ENCODE results near the gene NCR3LG1. TPM values are rescaled to one million over a fixed set of nuclear protein-coding genes. Genes with fewer than 3 reads are reported as not detected.

The NCR3LG1 gene
- total and polyA plus RNA-seq, 2 donors (not counting 3 experiments of a cell fraction or from before 2014, with no cell fraction given) = 2.2 to 8.1 TPM

GRCh38 chr11:17387811-17388210 is 36.2 kb downstream of the NCR3LG1 start:
- no peaks in the 10 kb centered on the region for H3K9me3 ChIP-seq (replicated peaks; ENCODE audit: control insufficient read depth, insufficient read depth, low read length)
- H2AFZ ChIP-seq (ENCODE audit: low read depth, low read length) = no peak overlapping the region
- no TSS peak for BruUV-seq (replicated peaks)
- H3K27ac ChIP-seq (ENCODE audit: insufficient read depth, low read depth, low read length) = no peak overlapping the region
- H3K4me3 ChIP-seq (replicated peaks in 1 of 3; ENCODE audit: insufficient read depth in 1 of 3, low read depth in 1 of 3, low read length in 3 of 3) = no peak overlapping the region
- POLR2A ChIA-PET = no interaction called here
- H3K79me2 ChIP-seq (ENCODE audit: control insufficient read depth, insufficient read depth, low read length) = no peaks in the 10 kb centered on the region
- no peaks in the 10 kb centered on the region for H4K20me1 ChIP-seq (replicated peaks; ENCODE audit: control insufficient read depth, extremely low read depth, insufficient read depth, low read length)
- DNase-seq (ENCODE audit: low read depth, low spot score) (no peak), FAIRE-seq (no peak)
- TF ChIP-seq MAX (IDR thresholded peaks at IDR 0.05; ENCODE audit: insufficient read depth, insufficient read length) = no peak
- no peak for TF ChIP-seq POLR2A (IDR thresholded peaks at IDR 0.05; ENCODE audit: low read depth, low read length)
- no peak for TF ChIP-seq CTCF (IDR thresholded peaks at IDR 0.05; ENCODE audit: extremely low read depth in 1 of 2, insufficient read depth in 1 of 2, low read depth in 1 of 2, low read length in 2 of 2)
- TF ChIP-seq EZH2 (IDR thresholded peaks at IDR 0.05; ENCODE audit: borderline replicate concordance, low read depth, low read length, severe bottlenecking) = no peak
- TF ChIP-seq FOS (IDR thresholded peaks at IDR 0.05; ENCODE audit: borderline replicate concordance, insufficient read depth, low read length) = no peak
- no peak for TF ChIP-seq GATA2 (IDR thresholded peaks at IDR 0.05; ENCODE audit: insufficient read depth, insufficient read length, low read depth, low read length)
- TF ChIP-seq MYC (IDR thresholded peaks at IDR 0.05; ENCODE audit: low read depth, low read length) = no peak
- TF ChIP-seq POLR2AphosphoS5 (IDR thresholded peaks at IDR 0.05; ENCODE audit: insufficient read depth, low read depth, low read length) = no peak
- no peak for TF ChIP-seq JUN (IDR thresholded peaks at IDR 0.05; ENCODE audit: borderline replicate concordance, insufficient read depth, insufficient read length, low read depth)
- intact Hi-C loops (cut with micrococcal nuclease) (loop anchor here (10.0 kb wide), 1 partner anchor 603 kb away; no protein-coding TSS in a partner anchor), dilution Hi-C loops (cut with MboI; ENCODE audit: extremely low pct_ligation_motif_present, low sequenced_read_pairs) (no loop called here)
- H3K36me3 ChIP-seq (ENCODE audit: control insufficient read depth in 2 of 2, extremely low read depth in 1 of 2, insufficient read depth in 2 of 2, low read length in 2 of 2) = no peaks in the 10 kb centered on the region
- H3K4me2 ChIP-seq (ENCODE audit: insufficient read depth, low read length) = no peak overlapping the region
- H3K4me1 ChIP-seq (ENCODE audit: control insufficient read depth, extremely low read depth, insufficient read depth, low read length) = no peaks in the 10 kb centered on the region
- H3K9ac ChIP-seq (replicated peaks; ENCODE audit: extremely low read depth, insufficient read depth, low read length) = no peak overlapping the region
- H3K9me1 ChIP-seq (replicated peaks; ENCODE audit: control insufficient read depth, extremely low read depth, insufficient read depth, low read length) = no peaks in the 10 kb centered on the region
- H3K27me3 ChIP-seq (ENCODE audit: control insufficient read depth in 2 of 2, insufficient read depth in 2 of 2, low read length in 2 of 2) = peaks cover 8 to 14% of the 10 kb centered on the region in 2 experiments
- CTCF ChIA-PET = interaction anchor here (1.1 to 2.6 kb wide), 4 partner anchors 111 to 140 kb away, joined by 4 to 31 read pairs (median 5); no protein-coding TSS in a partner anchor

All from endothelial cell of umbilical vein (primary cell).